Stomach (tissue), 4 donors: Measurements from ENCODE around the gene PRSS53.

Experiments
- POLR2A ChIP-seq, 4 donors: fragments of 450-650 bp; IDR thresholded peaks; one replicate each; pipeline ENCODE4 v1.6.1; 2016; ENCODE audit warnings: antibody characterized with exemption in 4 of 4, control low read depth in 2 of 4, mild to moderate bottlenecking in 1 of 4, moderate library complexity in 1 of 4
- POLR2AphosphoS5 ChIP-seq, 3 donors: sonication (generic); formaldehyde crosslinking; IDR thresholded peaks; one replicate each; pipeline ENCODE4 v1.6.1; 2016; ENCODE audit warnings: antibody characterized with exemption in 3 of 3
- TF ChIP-seq, protein P1 (sequence below), 7 experiments: fragments of 450-650 bp in 4 of 7; fragments of 200-600 bp in 3 of 7; sonication (generic) in 3 of 7; IDR thresholded peaks; one replicate each; pipeline ENCODE4 v1.5.1; 2016 to 2019; ENCODE audit warnings: antibody characterized with exemption in 7 of 7, control low read depth in 2 of 7, mild to moderate bottlenecking in 1 of 7

DNA sequence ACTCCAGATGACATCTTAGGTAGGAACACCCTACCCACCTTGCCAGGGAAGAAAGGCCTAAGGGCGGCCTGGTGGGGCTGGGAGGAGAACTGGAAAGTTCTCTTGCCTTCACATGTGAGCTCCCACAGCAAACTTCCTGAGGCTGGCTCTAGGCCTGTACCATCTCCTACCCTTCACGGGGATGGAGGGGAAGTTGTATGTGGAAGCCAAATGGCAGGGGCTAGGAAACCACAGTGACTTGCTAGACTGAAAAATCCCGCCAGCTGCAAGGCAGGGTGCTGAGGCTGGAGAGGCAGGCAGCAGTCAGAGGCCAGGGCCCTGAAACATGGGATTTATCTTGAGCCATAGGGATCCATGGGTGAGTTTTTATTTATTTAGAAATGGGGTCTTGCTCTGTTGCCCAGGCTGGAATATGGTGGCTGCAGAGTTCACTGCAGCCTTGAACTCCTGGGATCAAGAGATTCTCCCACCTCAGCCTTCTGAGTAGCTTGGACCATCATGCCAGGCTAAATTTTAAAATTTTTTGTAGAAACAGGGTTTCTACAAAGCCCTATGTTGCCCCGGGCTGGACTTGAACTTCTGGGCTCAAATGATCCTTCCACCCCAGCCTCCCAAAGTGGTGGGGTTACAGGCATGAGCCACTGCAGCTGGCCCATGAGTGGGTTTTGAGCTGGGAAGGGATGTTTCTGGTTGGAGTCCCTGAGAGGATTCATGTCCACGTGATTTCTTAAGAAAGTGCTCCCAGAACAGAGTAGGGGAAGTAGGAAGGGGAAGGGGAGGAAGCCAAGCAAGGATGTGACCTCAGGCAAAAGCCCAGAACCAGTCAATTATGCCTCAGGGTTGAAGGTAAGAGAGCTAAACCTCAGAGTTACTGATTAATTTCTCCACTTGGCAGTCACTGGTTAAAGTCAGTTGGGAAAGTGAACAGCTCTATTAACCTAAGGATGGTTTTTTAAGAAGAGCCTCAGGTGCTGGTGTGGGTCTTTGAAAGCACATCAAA is 24.7 kb upstream of the PRSS53 start:
- no peak for TF ChIP-seq POLR2A (IDR thresholded peaks at IDR 0.05)
- TF ChIP-seq, protein P1, sequence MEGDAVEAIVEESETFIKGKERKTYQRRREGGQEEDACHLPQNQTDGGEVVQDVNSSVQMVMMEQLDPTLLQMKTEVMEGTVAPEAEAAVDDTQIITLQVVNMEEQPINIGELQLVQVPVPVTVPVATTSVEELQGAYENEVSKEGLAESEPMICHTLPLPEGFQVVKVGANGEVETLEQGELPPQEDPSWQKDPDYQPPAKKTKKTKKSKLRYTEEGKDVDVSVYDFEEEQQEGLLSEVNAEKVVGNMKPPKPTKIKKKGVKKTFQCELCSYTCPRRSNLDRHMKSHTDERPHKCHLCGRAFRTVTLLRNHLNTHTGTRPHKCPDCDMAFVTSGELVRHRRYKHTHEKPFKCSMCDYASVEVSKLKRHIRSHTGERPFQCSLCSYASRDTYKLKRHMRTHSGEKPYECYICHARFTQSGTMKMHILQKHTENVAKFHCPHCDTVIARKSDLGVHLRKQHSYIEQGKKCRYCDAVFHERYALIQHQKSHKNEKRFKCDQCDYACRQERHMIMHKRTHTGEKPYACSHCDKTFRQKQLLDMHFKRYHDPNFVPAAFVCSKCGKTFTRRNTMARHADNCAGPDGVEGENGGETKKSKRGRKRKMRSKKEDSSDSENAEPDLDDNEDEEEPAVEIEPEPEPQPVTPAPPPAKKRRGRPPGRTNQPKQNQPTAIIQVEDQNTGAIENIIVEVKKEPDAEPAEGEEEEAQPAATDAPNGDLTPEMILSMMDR (IDR thresholded peaks at IDR 0.05): no peak
- no peak for TF ChIP-seq POLR2AphosphoS5 (IDR thresholded peaks at IDR 0.05)
